MM.1S (cell line): ENCODE measurements around the gene ZNF628.

Experiments
- CTCF ChIP-seq: fragments of 300-600 bp; sonication (generic); IDR thresholded peaks from 2 replicates; pipeline ENCODE4 v1.5.1; 2016; ENCODE audit warnings: antibody characterized with exemption, low read length, mixed read lengths
- EZH2phosphoT487 ChIP-seq: fragments of 300-600 bp; sonication (generic); IDR thresholded peaks from 2 replicates; pipeline ENCODE4 v1.6.1; 2018; ENCODE audit warnings: antibody characterized with exemption, low read length

DNA sequence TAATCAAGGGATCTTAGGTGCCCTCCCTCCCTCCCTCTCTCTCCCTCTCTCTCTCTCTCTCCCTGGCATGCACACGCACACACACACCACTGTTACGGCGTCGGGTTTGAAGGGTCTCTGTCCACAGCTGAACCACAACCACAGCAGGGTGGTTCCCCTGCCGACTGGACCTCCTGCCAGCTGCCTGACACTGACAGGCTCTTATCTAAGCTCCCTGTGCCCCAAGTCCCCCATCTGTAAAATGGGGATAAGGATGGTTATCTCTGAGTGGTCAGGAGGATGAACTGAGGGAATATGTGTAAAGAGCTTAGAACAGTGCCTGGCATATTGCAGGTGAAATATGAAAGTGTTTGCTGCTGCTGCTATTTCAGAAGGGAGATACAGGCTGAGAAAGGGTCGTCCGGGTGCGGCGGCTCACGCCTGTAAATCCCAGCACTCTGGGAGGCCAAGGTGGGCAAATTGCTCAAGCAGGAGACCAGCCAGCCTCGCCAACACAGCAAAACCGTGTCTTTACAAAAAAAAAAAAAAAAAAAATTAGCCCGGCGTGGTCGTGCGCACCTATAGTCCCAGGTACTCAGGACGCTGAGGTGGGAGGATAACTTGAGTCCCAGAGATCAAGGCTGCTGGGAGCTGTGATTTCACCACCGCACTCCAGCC is 32.5 kb upstream of the ZNF628 start:
- TF ChIP-seq CTCF, result no peak
- no peak for TF ChIP-seq EZH2phosphoT487
